Activated CD8-positive, alpha-beta T cell treated with anti-CD3 and anti-CD28 coated beads for 36 hours (primary cell): Measurements from ENCODE around the gene TMSB4X. TPM values are rescaled to one million over a fixed set of nuclear protein-coding genes. Genes with fewer than 3 reads are reported as not detected.

ENCODE experiments used
- ATAC-seq: fragments of 200-7000 bp; cut with Tn5 transposase; one replicate; pipeline ENCODE4 v1.10.0; 2021; ENCODE audit warnings: mild to moderate bottlenecking, moderate library complexity
- CTCF ChIA-PET: fragments of 350-600 bp; sonication (Branson Sonifier 250); formaldehyde crosslinking; loops from one replicate; lab custom pipeline; 2021; ENCODE audit warnings: antibody characterized with exemption; lab: Charles Lee
- POLR2A ChIA-PET: fragments of 350-600 bp; sonication (Branson Sonifier 250); formaldehyde crosslinking; loops from one replicate; lab custom pipeline; 2021; ENCODE audit warnings: antibody characterized with exemption; lab: Charles Lee
- DNase-seq: peaks from one replicate; pipeline ENCODE4 v3.0.0-alpha.2; 2020
- H3K27ac Mint-ChIP-seq: one replicate; pipeline ENCODE4 v1.8.0; 2021; ENCODE audit warnings: mild to moderate bottlenecking, mixed read lengths
- H3K27me3 Mint-ChIP-seq: one replicate; pipeline ENCODE4 v1.8.0; 2021; ENCODE audit warnings: mixed read lengths
- H3K36me3 Mint-ChIP-seq: one replicate; pipeline ENCODE4 v1.8.0; 2021; ENCODE audit warnings: low read depth, mixed read lengths
- H3K4me1 Mint-ChIP-seq: one replicate; pipeline ENCODE4 v1.8.0; 2021; ENCODE audit warnings: low read depth, mixed read lengths
- H3K4me3 Mint-ChIP-seq: one replicate; pipeline ENCODE4 v1.8.0; 2021; ENCODE audit warnings: mild to moderate bottlenecking, moderate library complexity, mixed read lengths
- H3K9me3 Mint-ChIP-seq: one replicate; pipeline ENCODE4 v1.8.0; 2021; ENCODE audit warnings: mixed read lengths
- intact Hi-C: fragments of 100-400 bp; cut with micrococcal nuclease; formaldehyde crosslinking; loops from one replicate; pipeline ENCODE4 v1.10.0; 2022
- total RNA-seq, 2 experiments: library from RNA; stranded (reverse); gene quantifications; one replicate each; pipeline ENCODE4 v1.2.3, GENCODE V29; 2021
- TF ChIP-seq, protein P1 (sequence below): fragments of 200-600 bp; IDR thresholded peaks from one replicate; pipeline ENCODE4 v1.8.0; 2022; ENCODE audit warnings: antibody characterized with exemption, mild to moderate bottlenecking

TMSB4X gene
- total RNA-seq, 2 experiments from 2014 or later = 5,169 to 5,393 TPM

DNA sequence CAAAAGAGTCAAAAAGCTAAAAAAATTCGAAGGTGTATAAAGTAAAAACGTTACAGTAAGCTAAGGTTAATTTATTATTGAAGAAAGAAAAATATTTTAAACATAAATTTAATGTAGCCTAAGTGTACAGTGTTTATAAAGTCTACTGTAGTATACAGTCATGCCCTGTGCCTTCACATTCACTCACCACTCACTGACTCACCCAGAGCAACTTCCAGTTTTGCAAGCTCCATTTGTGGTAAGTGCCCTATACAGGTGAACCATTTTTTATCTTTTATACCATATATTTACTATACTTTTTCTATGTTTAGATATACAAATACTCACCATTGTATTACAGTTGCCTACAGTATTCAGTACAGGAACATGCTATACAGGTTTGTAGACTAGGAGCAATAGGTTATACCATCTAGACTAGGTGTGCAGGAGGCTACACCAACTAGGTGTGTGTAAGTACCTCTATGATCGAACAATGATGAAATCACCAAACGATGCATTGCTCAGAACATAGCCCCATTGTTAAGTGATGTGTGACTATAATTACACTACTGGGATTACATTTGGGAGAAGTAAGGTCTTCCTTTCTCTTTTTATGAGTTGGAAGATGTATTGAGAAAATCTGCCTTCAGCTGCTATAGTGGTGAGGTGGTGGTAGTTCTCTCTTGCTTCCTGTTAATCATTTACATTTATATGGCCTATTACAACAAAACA, 27.2 kb downstream of the TMSB4X start:
- POLR2A ChIA-PET = interaction anchor here (0.6 to 9.5 kb wide), 5 partner anchors 17 to 89 kb away, joined by 3 to 127 read pairs (median 12); partner anchors contain the start of gene TMSB4X
- CTCF ChIA-PET = interaction anchor here (0.7 to 2.8 kb wide), 3 partner anchors 56 to 437 kb away, joined by 3 to 13 read pairs (median 6); no protein-coding TSS in a partner anchor
- H3K27ac Mint-ChIP-seq = peak overlapping the region; percentile 72
- DNase-seq (peak; percentile 43), ATAC-seq (peak; percentile 35)
- H3K4me1 Mint-ChIP-seq = peaks cover 63% of the 10 kb centered on the region
- TF ChIP-seq, protein P1, sequence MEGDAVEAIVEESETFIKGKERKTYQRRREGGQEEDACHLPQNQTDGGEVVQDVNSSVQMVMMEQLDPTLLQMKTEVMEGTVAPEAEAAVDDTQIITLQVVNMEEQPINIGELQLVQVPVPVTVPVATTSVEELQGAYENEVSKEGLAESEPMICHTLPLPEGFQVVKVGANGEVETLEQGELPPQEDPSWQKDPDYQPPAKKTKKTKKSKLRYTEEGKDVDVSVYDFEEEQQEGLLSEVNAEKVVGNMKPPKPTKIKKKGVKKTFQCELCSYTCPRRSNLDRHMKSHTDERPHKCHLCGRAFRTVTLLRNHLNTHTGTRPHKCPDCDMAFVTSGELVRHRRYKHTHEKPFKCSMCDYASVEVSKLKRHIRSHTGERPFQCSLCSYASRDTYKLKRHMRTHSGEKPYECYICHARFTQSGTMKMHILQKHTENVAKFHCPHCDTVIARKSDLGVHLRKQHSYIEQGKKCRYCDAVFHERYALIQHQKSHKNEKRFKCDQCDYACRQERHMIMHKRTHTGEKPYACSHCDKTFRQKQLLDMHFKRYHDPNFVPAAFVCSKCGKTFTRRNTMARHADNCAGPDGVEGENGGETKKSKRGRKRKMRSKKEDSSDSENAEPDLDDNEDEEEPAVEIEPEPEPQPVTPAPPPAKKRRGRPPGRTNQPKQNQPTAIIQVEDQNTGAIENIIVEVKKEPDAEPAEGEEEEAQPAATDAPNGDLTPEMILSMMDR = no peak
- H3K4me3 Mint-ChIP-seq = no peak overlapping the region
- no peaks in the 10 kb centered on the region for H3K27me3 Mint-ChIP-seq
- intact Hi-C loops = no loop called here
- H3K36me3 Mint-ChIP-seq = no peaks in the 10 kb centered on the region
- no peaks in the 10 kb centered on the region for H3K9me3 Mint-ChIP-seq

DNA sequence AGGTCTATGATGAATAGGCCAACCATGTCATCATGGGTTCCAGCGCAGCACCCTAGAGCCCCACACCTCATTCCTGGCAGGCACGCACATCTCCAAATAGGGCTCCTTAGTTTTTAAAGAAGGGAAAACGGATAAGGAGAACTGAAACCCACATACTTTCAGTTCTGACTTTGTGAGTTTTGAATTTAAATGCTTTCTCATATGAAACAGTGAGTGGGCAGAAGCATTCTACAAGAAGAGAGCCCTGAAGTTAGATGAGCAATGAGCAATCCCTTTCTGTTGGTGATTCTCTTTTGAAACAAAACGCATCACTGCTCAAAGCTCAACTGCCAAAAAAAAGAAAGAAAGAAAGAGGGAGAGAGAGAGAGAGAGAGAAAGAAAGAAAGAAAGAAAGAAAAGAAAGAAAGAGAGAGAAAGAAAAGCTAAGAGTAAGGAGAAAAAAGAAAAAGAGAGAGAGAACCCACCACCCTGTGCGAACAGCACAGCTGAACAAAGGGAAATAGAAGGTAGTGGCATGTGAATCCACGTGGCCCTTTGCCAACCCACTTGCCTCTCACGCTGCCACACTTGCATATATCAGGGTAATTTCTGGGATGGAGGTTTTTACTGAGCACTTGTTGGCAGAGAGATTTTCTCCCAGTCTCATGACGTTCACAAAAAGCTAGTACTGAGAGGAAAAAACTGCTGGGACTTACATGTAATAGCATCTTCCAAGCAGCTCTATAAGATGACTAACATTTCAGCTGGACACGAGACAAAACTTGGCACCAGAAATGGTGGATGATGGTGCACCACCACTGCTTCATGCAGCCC, 31.0 kb downstream of the TMSB4X start:
- peaks cover 67% of the 10 kb centered on the region for H3K4me1 Mint-ChIP-seq
- CTCF ChIA-PET = interaction anchor here (0.6 to 2.5 kb wide), 6 partner anchors 27 to 482 kb away, joined by 3 to 9 read pairs (median 6); no protein-coding TSS in a partner anchor
- H3K4me3 Mint-ChIP-seq = peak overlapping the region; percentile 71
- H3K36me3 Mint-ChIP-seq = no peaks in the 10 kb centered on the region
- TF ChIP-seq, protein P1 = no peak
- no peaks in the 10 kb centered on the region for H3K9me3 Mint-ChIP-seq
- ATAC-seq (peak; percentile 63), DNase-seq (peak; percentile 43)
- no peaks in the 10 kb centered on the region for H3K27me3 Mint-ChIP-seq
- POLR2A ChIA-PET = interaction anchor here (0.6 to 3.5 kb wide), 9 partner anchors 13 to 81 kb away, joined by 3 to 18 read pairs (median 3); partner anchors contain the start of gene TMSB4X
- peak overlapping the region; percentile 99 for H3K27ac Mint-ChIP-seq
- intact Hi-C loops = no loop called here

- intact Hi-C loops = no loop called here
- no peaks in the 10 kb centered on the region for H3K36me3 Mint-ChIP-seq
- POLR2A ChIA-PET = interaction anchor here (1.4 to 3.5 kb wide), 3 partner anchors 29 to 74 kb away, joined by 5 to 18 read pairs (median 6); no protein-coding TSS in a partner anchor
- CTCF ChIA-PET = interaction anchor here (0.6 to 1.8 kb wide), 5 partner anchors 47 to 480 kb away, joined by 3 to 6 read pairs (median 3); no protein-coding TSS in a partner anchor
- H3K4me3 Mint-ChIP-seq = no peak overlapping the region
- peaks cover 64% of the 10 kb centered on the region for H3K4me1 Mint-ChIP-seq
- TF ChIP-seq, protein P1 = no peak
- no peak for DNase-seq
- no peaks in the 10 kb centered on the region for H3K9me3 Mint-ChIP-seq
- no peak for ATAC-seq
- H3K27me3 Mint-ChIP-seq = no peaks in the 10 kb centered on the region
- no peak overlapping the region for H3K27ac Mint-ChIP-seq
Observed at GRCh38 chrX:13007519-13008188, 32.7 kb downstream of the TMSB4X start.

DNA sequence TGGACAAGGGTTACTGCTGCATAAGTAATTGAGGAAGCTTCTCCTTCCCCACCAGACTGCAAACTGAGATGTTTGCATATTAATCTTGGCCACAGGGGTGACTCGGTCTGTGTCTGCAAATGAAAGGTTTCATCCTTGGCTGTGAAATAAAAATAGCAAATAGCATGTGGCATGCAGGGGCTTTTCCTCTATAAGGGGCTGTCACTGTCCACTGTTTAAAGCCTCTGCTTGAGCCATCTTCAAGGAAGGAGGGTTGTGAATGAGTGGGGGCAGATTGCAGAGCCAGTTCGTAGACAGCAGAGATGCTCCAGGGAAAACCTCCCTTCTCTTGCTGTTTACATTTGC, 33.3 kb downstream of the TMSB4X start:
- no peak for ATAC-seq
- ChIA-PET POLR2A (interaction anchor here (1.0 kb wide), 1 partner anchor 57 kb away, joined by 3 read pairs; no protein-coding TSS in a partner anchor), CTCF (interaction anchor here (0.6 to 1.5 kb wide), 5 partner anchors 47 to 83 kb away, joined by 3 read pairs; no protein-coding TSS in a partner anchor)
- Mint-ChIP-seq H3K4me3 (no peak overlapping the region), H3K27ac (no peak overlapping the region), H3K9me3 (no peaks in the 10 kb centered on the region), H3K4me1 (peaks cover 65% of the 10 kb centered on the region), H3K27me3 (no peaks in the 10 kb centered on the region), H3K36me3 (no peaks in the 10 kb centered on the region)
- intact Hi-C loops = no loop called here
- TF ChIP-seq, protein P1 = no peak
- DNase-seq = no peak
